GM21717 (cell line): ENCODE measurements around the gene HSPA12B.

Experiments
- ATAC-seq: cut with Tn5 transposase; IDR thresholded peaks from one replicate; pipeline ENCODE4 v1.9.1; 2021; ENCODE audit warnings: mild to moderate bottlenecking, moderate library complexity; ENCODE audit not compliant: unreplicated experiment

HSPA12B gene

GRCh38 chr20:3704087-3704486 is 28.4 kb upstream of the HSPA12B start:
- no peak for ATAC-seq

- no peak for ATAC-seq
These were observed 27.0 kb upstream of the HSPA12B start for GRCh38 chr20:3705491-3705969.

- ATAC-seq, result no peak
These were observed 26.3 kb upstream of the HSPA12B start for GRCh38 chr20:3705970-3706739.

GRCh38 chr20:3706774-3707507 is 25.5 kb upstream of the HSPA12B start:
- no peak for ATAC-seq

GRCh38 chr20:3707508-3707899 is 25.0 kb upstream of the HSPA12B start:
- ATAC-seq, result no peak

GRCh38 chr20:3710011-3710466 is 22.4 kb upstream of the HSPA12B start:
- no peak for ATAC-seq

GRCh38 chr20:3710703-3711483 is 21.6 kb upstream of the HSPA12B start:
- ATAC-seq, result no peak

GRCh38 chr20:3711484-3711941 is 21.0 kb upstream of the HSPA12B start:
- no peak for ATAC-seq

- no peak for ATAC-seq
These were observed 20.1 kb upstream of the HSPA12B start, which contains the start of gene SIGLEC1 for GRCh38 chr20:3712279-3712873. TSS of gene SIGLEC1 (minus strand) at chr20:3712600. CDS start at chr20:3707128, 5,472 bp downstream.

GRCh38 chr20:3714092-3714491 is 18.4 kb upstream of the HSPA12B start:
- ATAC-seq, result no peak

GRCh38 chr20:3716195-3716834 is 16.2 kb upstream of the HSPA12B start:
- no peak for ATAC-seq

GRCh38 chr20:3719046-3719445 is 13.4 kb upstream of the HSPA12B start:
- ATAC-seq, result no peak

GRCh38 chr20:3720068-3720467 is 12.4 kb upstream of the HSPA12B start:
- no peak for ATAC-seq

GRCh38 chr20:3720626-3721025 is 11.9 kb upstream of the HSPA12B start:
- ATAC-seq, result no peak

- ATAC-seq, result no peak
These were observed 10.6 kb upstream of the HSPA12B start for GRCh38 chr20:3721912-3722311.

- ATAC-seq, result no peak
These were observed 9.2 kb upstream of the HSPA12B start for GRCh38 chr20:3723284-3723683.

GRCh38 chr20:3724356-3724755 is 8.1 kb upstream of the HSPA12B start:
- ATAC-seq, result no peak

GRCh38 chr20:3727401-3728021 is 5.0 kb upstream of the HSPA12B start:
- no peak for ATAC-seq

- ATAC-seq, result no peak
These were observed 4.1 kb upstream of the HSPA12B start for GRCh38 chr20:3728354-3728753.

- no peak for ATAC-seq
These were observed 3.6 kb upstream of the HSPA12B start for GRCh38 chr20:3728876-3729275.
